Tibial nerve (tissue), 4 donors: ENCODE measurements around the gene RABEPK.

ENCODE experiments used
- CTCF ChIP-seq, 5 experiments: fragments of 200-600 bp in 3 of 5; fragments of 450-650 bp in 2 of 5; sonication (generic) in 3 of 5; IDR thresholded peaks; one replicate each; pipeline ENCODE4 v1.5.1; 2016 to 2019; ENCODE audit warnings: antibody characterized with exemption in 5 of 5, mild to moderate bottlenecking in 3 of 5, moderate library complexity in 2 of 5
- EP300 ChIP-seq, 2 donors: sonication (generic); formaldehyde crosslinking; IDR thresholded peaks; one replicate each; pipeline ENCODE4 v1.6.1; 2017; ENCODE audit warnings: antibody characterized with exemption in 2 of 2, mild to moderate bottlenecking in 1 of 2
- POLR2A ChIP-seq, 2 donors: fragments of 450-650 bp; IDR thresholded peaks; one replicate each; pipeline ENCODE4 v1.6.1; 2017; ENCODE audit warnings: antibody characterized with exemption in 2 of 2, mild to moderate bottlenecking in 2 of 2, moderate library complexity in 2 of 2

GRCh38 chr9:125227761-125228160 lies 27.4 kb downstream of the RABEPK start:
- TF ChIP-seq CTCF (IDR thresholded peaks at IDR 0.05) (no peak), POLR2A (IDR thresholded peaks at IDR 0.05) (no peak), EP300 (IDR thresholded peaks at IDR 0.05) (no peak)
